ENCODE measurements around the gene DBNL.

- TF ChIP-seq ELF4 (IDR thresholded peaks at IDR 0.05), result no peak
- TF ChIP-seq SP1 (IDR thresholded peaks at IDR 0.05), result no peak
These were observed 58.5 kb downstream of the DBNL start for GRCh38 chr7:44102846-44103565.

Data from HEK293T (cell line).